ENCODE results near the gene MALAT1. TPM values are rescaled to one million over a fixed set of nuclear protein-coding genes. Genes with fewer than 3 reads are reported as not detected.
A peak's percentile ranks its signal among the peaks of the same experiment; 100 is the strongest.

The MALAT1 gene
- total and polyA plus RNA-seq, 2 of the 13 experiments (the other 11 are each of a cell fraction or from before 2014, with no cell fraction given), result 143 to 1,237 TPM

DNA sequence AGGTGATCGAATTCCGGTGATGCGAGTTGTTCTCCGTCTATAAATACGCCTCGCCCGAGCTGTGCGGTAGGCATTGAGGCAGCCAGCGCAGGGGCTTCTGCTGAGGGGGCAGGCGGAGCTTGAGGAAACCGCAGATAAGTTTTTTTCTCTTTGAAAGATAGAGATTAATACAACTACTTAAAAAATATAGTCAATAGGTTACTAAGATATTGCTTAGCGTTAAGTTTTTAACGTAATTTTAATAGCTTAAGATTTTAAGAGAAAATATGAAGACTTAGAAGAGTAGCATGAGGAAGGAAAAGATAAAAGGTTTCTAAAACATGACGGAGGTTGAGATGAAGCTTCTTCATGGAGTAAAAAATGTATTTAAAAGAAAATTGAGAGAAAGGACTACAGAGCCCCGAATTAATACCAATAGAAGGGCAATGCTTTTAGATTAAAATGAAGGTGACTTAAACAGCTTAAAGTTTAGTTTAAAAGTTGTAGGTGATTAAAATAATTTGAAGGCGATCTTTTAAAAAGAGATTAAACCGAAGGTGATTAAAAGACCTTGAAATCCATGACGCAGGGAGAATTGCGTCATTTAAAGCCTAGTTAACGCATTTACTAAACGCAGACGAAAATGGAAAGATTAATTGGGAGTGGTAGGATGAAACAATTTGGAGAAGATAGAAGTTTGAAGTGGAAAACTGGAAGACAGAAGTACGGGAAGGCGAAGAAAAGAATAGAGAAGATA lies at the start of gene MALAT1 (continued):
- TF ChIP-seq MEIS1 (CRISPR knock-in tag; IDR thresholded peaks at IDR 0.05; ENCODE audit: borderline replicate concordance), result no peak
- 0 out of 2 replicates have a peak, but pooled peaks have one; percentile 18 for TF ChIP-seq ZNF724P (CRISPR knock-in tag; IDR thresholded peaks at IDR 0.05; ENCODE audit: borderline replicate concordance)
- TF ChIP-seq CCAR2 (optimal IDR thresholded peaks at IDR 0.05; ENCODE audit: low read depth, low read length), result no peak
- peak; percentile 86 for TF ChIP-seq CHD2 (IDR thresholded peaks at IDR 0.05; ENCODE audit: low read depth, low read length)
- TF ChIP-seq GPBP1L1 (CRISPR knock-in tag; IDR thresholded peaks at IDR 0.05), result no peak
- TF ChIP-seq GATAD2A (CRISPR knock-in tag; IDR thresholded peaks at IDR 0.05), result peak; percentile 82
- TF ChIP-seq WIZ (CRISPR knock-in tag; IDR thresholded peaks at IDR 0.05), result no peak
- peak; percentile 65; the same call in 1 of the 2 replicates for TF ChIP-seq KLF15 (CRISPR knock-in tag; IDR thresholded peaks at IDR 0.05; ENCODE audit: borderline replicate concordance)
- peak; percentile 74 for TF ChIP-seq ZBTB33 (CRISPR knock-in tag; IDR thresholded peaks at IDR 0.05)
- TF ChIP-seq NCOR1 (IDR thresholded peaks at IDR 0.05; ENCODE audit: borderline replicate concordance, low read length), result no peak; the same call in 1 of the 2 replicates
- no peak for TF ChIP-seq ZNF510 (CRISPR knock-in tag; IDR thresholded peaks at IDR 0.05; ENCODE audit: low read depth)
- TF ChIP-seq ZNF3 (CRISPR knock-in tag; IDR thresholded peaks at IDR 0.05), result no peak
- TF ChIP-seq ZNF839 (CRISPR knock-in tag; IDR thresholded peaks at IDR 0.05; ENCODE audit: borderline replicate concordance), result no peak
- TF ChIP-seq ZNF33A (CRISPR knock-in tag; IDR thresholded peaks at IDR 0.05; ENCODE audit: borderline replicate concordance), result no peak
- no peak for TF ChIP-seq ZNF550 (CRISPR knock-in tag; IDR thresholded peaks at IDR 0.05; ENCODE audit: borderline replicate concordance)
- TF ChIP-seq, protein P1, sequence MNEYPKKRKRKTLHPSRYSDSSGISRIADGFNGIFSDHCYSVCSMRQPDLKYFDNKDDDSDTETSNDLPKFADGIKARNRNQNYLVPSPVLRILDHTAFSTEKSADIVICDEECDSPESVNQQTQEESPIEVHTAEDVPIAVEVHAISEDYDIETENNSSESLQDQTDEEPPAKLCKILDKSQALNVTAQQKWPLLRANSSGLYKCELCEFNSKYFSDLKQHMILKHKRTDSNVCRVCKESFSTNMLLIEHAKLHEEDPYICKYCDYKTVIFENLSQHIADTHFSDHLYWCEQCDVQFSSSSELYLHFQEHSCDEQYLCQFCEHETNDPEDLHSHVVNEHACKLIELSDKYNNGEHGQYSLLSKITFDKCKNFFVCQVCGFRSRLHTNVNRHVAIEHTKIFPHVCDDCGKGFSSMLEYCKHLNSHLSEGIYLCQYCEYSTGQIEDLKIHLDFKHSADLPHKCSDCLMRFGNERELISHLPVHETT (CRISPR knock-in tag; conservative IDR thresholded peaks at IDR 0.05), result peak; percentile 57; the same call in 1 of the 2 replicates
- TF ChIP-seq, protein P2, sequence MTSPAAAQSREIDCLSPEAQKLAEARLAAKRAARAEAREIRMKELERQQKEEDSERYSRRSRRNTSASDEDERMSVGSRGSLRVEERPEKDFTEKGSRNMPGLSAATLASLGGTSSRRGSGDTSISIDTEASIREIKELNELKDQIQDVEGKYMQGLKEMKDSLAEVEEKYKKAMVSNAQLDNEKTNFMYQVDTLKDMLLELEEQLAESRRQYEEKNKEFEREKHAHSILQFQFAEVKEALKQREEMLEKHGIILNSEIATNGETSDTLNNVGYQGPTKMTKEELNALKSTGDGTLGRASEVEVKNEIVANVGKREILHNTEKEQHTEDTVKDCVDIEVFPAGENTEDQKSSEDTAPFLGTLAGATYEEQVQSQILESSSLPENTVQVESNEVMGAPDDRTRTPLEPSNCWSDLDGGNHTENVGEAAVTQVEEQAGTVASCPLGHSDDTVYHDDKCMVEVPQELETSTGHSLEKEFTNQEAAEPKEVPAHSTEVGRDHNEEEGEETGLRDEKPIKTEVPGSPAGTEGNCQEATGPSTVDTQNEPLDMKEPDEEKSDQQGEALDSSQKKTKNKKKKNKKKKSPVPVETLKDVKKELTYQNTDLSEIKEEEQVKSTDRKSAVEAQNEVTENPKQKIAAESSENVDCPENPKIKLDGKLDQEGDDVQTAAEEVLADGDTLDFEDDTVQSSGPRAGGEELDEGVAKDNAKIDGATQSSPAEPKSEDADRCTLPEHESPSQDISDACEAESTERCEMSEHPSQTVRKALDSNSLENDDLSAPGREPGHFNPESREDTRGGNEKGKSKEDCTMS (CRISPR knock-in tag; conservative IDR thresholded peaks at IDR 0.05), result 0 out of 2 replicates have a peak, but pooled peaks have one; percentile 63
- peak; percentile 77 for TF ChIP-seq ELF3 (CRISPR knock-in tag; IDR thresholded peaks at IDR 0.05)
- peak; percentile 63; the same call in 1 of the 2 replicates for TF ChIP-seq ZNF720 (CRISPR knock-in tag; IDR thresholded peaks at IDR 0.05)
- peak; percentile 69; the same call in 1 of the 2 replicates for TF ChIP-seq ZNF24 (IDR thresholded peaks at IDR 0.05)
- TF ChIP-seq ZNF674 (CRISPR knock-in tag; IDR thresholded peaks at IDR 0.05; ENCODE audit: low read depth), result no peak
- TF ChIP-seq ZNF619 (CRISPR knock-in tag; IDR thresholded peaks at IDR 0.05), result no peak
- TF ChIP-seq ZNF383 (CRISPR knock-in tag; IDR thresholded peaks at IDR 0.05; ENCODE audit: borderline replicate concordance), result no peak
- no peak for TF ChIP-seq NKX3-1 (CRISPR knock-in tag; IDR thresholded peaks at IDR 0.05)

Data from HepG2 (cell line).